Gastrocnemius medialis (tissue), 4 donors: Measurements from ENCODE around the gene KDM8. TPM values are rescaled to one million over a fixed set of nuclear protein-coding genes. Genes with fewer than 3 reads are reported as not detected.
"Not testable (repeated sequence)": the region's sequence is repeated elsewhere in the genome, so short reads cannot be mapped to it uniquely, and the experiment has no call there.

Source experiments
- ATAC-seq, 2 donors: fragments of 150-250 bp; one replicate each; pipeline ENCODE4 v1.9.1; 2016
- DNase-seq, 2 donors: peaks; one replicate each; pipeline ENCODE4 v3.0.0-alpha.2; 2019
- H3K27ac ChIP-seq, 4 donors: fragments of 200-600 bp; sonication (generic); 1 replicate in 1 of 4; 2 replicates in 3 of 4; pipeline ENCODE4 v1.5.1; 2016 to 2018; ENCODE audit warnings: mild to moderate bottlenecking in 2 of 4, moderate library complexity in 1 of 4
- H3K27me3 ChIP-seq, 3 donors: fragments of 200-600 bp; sonication (generic) in 2 of 3; 1 replicate in 1 of 3; 2 replicates in 2 of 3; pipeline versions ENCODE4 v1.5.1 to v1.6.0; 2016 to 2019; ENCODE audit warnings: mild to moderate bottlenecking in 1 of 3, moderate library complexity in 1 of 3
- H3K36me3 ChIP-seq, 2 donors: fragments of 200-600 bp; sonication (generic) in 1 of 2; one replicate each; pipeline ENCODE4 v1.5.1; 2017 to 2018
- H3K4me1 ChIP-seq, 2 donors: fragments of 200-600 bp; sonication (generic) in 1 of 2; one replicate each; pipeline ENCODE4 v1.5.1; 2016 to 2017; ENCODE audit warnings: mild to moderate bottlenecking in 2 of 2
- H3K4me3 ChIP-seq, 4 donors: fragments of 200-600 bp; sonication (generic) in 3 of 4; 1 replicate in 1 of 4; 2 replicates in 3 of 4; pipeline ENCODE4 v1.5.1; 2016 to 2019; ENCODE audit warnings: mild to moderate bottlenecking in 2 of 4
- H3K9me3 ChIP-seq, 3 donors: fragments of 200-600 bp; sonication (generic) in 2 of 3; 1 replicate in 1 of 3; 2 replicates in 2 of 3; pipeline ENCODE4 v1.5.1; 2016 to 2019
- POLR2A ChIP-seq, 2 donors: fragments of 450-650 bp; IDR thresholded peaks; one replicate each; pipeline ENCODE4 v1.6.1; 2017; ENCODE audit warnings: antibody characterized with exemption in 2 of 2, mild to moderate bottlenecking in 2 of 2, moderate library complexity in 2 of 2
- in situ Hi-C, 4 donors: fragments of 200-750 bp; cut with MboI; loops; one replicate each; pipeline versions ENCODE4 v1.15.0 to v1.8.0; 2017; ENCODE audit warnings: low sequenced_read_pairs in 4 of 4
- intact Hi-C: fragments of 100-400 bp; cut with DNase I; formaldehyde crosslinking; loops from one replicate; pipeline ENCODE4 v1.15.1; 2023; ENCODE audit warnings: low total_unique reads
- total RNA-seq, 4 donors: library from RNA; depleted of rRNA; stranded (reverse); fragments of >200 nt; gene quantifications; one replicate each; pipeline versions ENCODE4 v1.1.0 to v1.2.3, GENCODE V29; 2016
- TF ChIP-seq, protein P1 (sequence below), 5 experiments: fragments of 450-650 bp in 3 of 5; fragments of 200-600 bp in 2 of 5; sonication (generic) in 2 of 5; IDR thresholded peaks in 4 of 5; conservative IDR thresholded peaks in 1 of 5; 1 replicate in 4 of 5; 2 replicates in 1 of 5; pipeline ENCODE4 v1.5.1; 2016 to 2019; ENCODE audit warnings: antibody characterized with exemption in 5 of 5, mild to moderate bottlenecking in 3 of 5, moderate library complexity in 3 of 5

KDM8 gene
- total RNA-seq, 4 donors from 2014 or later = 3.2 to 6.3 (median 5.1) TPM

DNA sequence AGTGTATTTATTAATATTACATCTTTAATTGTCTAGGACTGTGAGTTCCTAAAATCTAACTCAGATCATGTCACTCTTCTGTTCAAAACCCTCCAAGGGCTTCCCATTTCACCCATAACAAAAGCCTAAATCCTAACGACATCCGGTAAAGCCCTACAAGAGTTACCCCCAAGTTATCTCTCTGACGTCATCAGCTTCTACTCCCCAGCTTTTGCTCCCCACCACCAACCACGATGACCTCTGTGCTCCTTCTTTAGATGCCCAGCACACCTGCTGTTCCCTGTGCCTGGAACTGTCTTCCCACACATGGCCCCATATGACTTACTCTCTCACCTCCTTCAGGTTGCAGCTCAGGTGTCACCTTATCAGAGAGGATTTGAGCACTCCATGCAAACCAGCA, 6.3 kb upstream of the KDM8 start:
- Histone ChIP-seq H3K9me3 (no peaks in the 10 kb centered on the region), H3K27ac (no peak overlapping the region), H3K4me1 (no peaks in the 10 kb centered on the region), H3K4me3 (no peak overlapping the region), H3K36me3 (no peaks in the 10 kb centered on the region), H3K27me3 (no peaks in the 10 kb centered on the region)
- ATAC-seq (no peak), DNase-seq (no peak)
- in situ Hi-C loops = loop anchor here in 1 of 4 donors (25.0 kb wide), 1 partner anchor 110 kb away; no protein-coding TSS in a partner anchor
- intact Hi-C loops = no loop called here
- TF ChIP-seq POLR2A (IDR thresholded peaks at IDR 0.05) = no peak
- TF ChIP-seq, protein P1, sequence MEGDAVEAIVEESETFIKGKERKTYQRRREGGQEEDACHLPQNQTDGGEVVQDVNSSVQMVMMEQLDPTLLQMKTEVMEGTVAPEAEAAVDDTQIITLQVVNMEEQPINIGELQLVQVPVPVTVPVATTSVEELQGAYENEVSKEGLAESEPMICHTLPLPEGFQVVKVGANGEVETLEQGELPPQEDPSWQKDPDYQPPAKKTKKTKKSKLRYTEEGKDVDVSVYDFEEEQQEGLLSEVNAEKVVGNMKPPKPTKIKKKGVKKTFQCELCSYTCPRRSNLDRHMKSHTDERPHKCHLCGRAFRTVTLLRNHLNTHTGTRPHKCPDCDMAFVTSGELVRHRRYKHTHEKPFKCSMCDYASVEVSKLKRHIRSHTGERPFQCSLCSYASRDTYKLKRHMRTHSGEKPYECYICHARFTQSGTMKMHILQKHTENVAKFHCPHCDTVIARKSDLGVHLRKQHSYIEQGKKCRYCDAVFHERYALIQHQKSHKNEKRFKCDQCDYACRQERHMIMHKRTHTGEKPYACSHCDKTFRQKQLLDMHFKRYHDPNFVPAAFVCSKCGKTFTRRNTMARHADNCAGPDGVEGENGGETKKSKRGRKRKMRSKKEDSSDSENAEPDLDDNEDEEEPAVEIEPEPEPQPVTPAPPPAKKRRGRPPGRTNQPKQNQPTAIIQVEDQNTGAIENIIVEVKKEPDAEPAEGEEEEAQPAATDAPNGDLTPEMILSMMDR (IDR thresholded peaks at IDR 0.05 in 4 of 5, conservative IDR thresholded peaks at IDR 0.05 in 1 of 5) = no peak

DNA sequence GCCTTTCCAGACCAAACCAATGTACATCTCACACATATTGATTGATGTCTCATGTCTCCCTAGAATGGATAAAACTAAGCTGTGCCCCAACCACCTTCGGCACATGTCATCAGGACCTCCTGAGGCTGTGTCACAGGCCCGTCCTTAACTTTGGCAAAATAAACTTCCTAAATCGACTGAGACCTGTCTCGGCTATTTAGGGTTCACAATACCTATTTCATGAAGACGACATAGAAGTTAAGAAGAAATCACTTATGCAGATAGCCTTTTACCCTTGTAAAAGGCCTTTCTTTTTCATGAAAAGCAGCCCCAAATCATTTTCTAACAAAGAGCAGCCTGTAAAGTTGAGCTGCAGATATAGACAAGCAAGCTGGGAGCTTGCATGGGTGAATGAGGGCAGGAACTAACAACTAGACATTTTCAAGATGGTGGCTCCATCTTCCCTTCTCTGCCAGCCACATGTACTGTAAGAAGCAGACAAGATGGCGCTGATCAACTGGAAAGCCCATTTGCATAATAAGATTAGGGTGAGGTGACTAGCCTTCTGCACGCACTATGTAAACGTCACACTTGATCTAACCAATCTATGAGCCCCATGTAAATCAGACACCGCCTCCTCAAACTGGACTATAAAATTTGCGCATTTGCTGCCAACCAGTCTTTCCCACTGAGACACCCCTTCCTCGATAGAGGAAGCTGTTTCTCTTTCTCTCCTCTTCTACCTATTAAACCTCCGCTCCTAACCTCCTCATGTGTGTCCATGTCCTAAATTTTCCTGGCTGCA, 4.7 kb upstream of the KDM8 start:
- in situ Hi-C loops = loop anchor here in 1 of 4 donors (25.0 kb wide), 1 partner anchor 111 kb away; no protein-coding TSS in a partner anchor
- no peak overlapping the region for H3K27ac ChIP-seq

DNA sequence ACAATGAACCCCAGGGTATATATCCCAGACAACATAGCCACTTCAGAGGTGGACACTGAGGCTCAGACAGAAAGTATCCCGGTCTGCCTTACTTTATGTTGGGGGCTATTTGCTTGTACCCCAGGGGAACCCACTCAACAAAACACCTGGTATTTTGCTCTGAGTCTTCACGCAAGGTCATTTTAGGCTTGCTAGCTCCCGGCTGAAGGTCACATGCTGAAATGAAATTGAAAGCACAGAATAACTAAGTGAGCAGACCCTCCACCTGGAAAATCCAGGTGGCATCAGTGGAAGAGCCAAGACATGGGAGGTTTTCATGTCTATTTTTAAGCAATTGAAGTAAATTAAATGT, 4.1 kb upstream of the KDM8 start:
- intact Hi-C loops (no loop called here), in situ Hi-C loops (loop anchor here in 1 of 4 donors (25.0 kb wide), 1 partner anchor 112 kb away; no protein-coding TSS in a partner anchor)
- no peak overlapping the region for H3K4me3 ChIP-seq
- H3K27ac ChIP-seq = no peak overlapping the region
- peaks cover 5 to 6% of the 10 kb centered on the region in 2 donors for H3K4me1 ChIP-seq
- H3K9me3 ChIP-seq = no peaks in the 10 kb centered on the region
- H3K36me3 ChIP-seq = no peaks in the 10 kb centered on the region
- TF ChIP-seq, protein P1 (IDR thresholded peaks at IDR 0.05 in 4 of 5, conservative IDR thresholded peaks at IDR 0.05 in 1 of 5) = no peak
- TF ChIP-seq POLR2A (IDR thresholded peaks at IDR 0.05) = no peak
- ATAC-seq (no peak), DNase-seq (no peak)
- H3K27me3 ChIP-seq = no peaks in the 10 kb centered on the region

More for the DNA sequence above, 4.7 kb upstream of the KDM8 start:
- intact Hi-C loops = no loop called here
- Histone ChIP-seq H3K27me3 (no peaks in the 10 kb centered on the region), H3K4me1 (peaks cover 4 to 5% of the 10 kb centered on the region in 2 donors), H3K36me3 (no peaks in the 10 kb centered on the region), H3K9me3 (no peaks in the 10 kb centered on the region), H3K4me3 (no peak overlapping the region)
- DNase-seq (no peak), ATAC-seq (no peak)
- no peak for TF ChIP-seq POLR2A (IDR thresholded peaks at IDR 0.05)

DNA sequence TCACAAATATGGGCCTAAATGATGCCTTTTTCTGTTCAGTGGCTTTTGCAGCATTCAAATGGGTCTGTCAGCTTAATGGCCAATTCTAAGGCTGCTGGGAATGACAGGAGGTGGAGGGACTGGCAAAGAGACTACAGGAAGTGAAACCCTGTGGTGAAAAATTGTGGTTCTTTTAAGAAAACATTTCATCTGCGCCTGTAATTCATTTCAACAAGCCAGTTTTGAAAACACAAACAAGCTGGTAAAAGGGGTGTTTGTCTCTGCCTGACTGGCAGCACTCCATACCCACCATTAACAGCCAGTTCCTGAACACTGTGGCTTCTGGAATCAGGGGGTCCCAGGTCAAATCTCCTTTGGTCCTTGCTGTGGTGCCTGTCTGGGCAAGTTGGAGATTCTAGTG, 3.6 kb upstream of the KDM8 start:
- Histone ChIP-seq H3K27ac (no peak overlapping the region), H3K4me1 (peaks cover 10 to 11% of the 10 kb centered on the region in 2 donors), H3K27me3 (no peaks in the 10 kb centered on the region), H3K4me3 (no peak overlapping the region), H3K9me3 (no peaks in the 10 kb centered on the region), H3K36me3 (no peaks in the 10 kb centered on the region)
- in situ Hi-C loops (loop anchor here in 1 of 4 donors (25.0 kb wide), 2 partner anchors 112 to 363 kb away; partner anchors contain the start of gene KATNIP), intact Hi-C loops (loop anchor here (5.0 to 10.0 kb wide), 2 partner anchors 353 to 1335 kb away; partner anchors contain the start of genes KATNIP and NUPR1)
- DNase-seq = no peak
- TF ChIP-seq POLR2A (IDR thresholded peaks at IDR 0.05) = no peak
- TF ChIP-seq, protein P1 (IDR thresholded peaks at IDR 0.05 in 4 of 5, conservative IDR thresholded peaks at IDR 0.05 in 1 of 5) = no peak
- no peak for ATAC-seq

DNA sequence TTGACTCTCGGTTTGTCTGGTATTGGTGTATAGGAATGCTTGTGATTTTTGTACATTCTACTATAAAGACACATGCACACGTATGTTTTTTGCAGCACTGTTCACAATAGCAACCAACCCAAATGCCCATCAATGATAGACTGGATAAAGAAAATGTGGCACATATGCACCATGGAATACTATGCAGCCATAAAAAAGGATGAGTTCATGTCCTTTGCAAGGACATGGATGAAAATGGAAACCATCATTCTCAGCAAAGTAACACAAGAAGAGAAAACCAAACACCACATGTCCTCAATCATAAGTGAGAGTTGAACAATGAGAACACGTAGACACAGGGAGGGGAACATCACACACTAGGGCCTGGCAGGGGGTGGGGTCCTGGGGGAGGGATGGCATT, 2.4 kb upstream of the KDM8 start:
- not testable (repeated sequence) for H3K9me3 ChIP-seq, DNase-seq, ATAC-seq, H3K27me3 ChIP-seq, H3K4me3 ChIP-seq, H3K27ac ChIP-seq, H3K36me3 ChIP-seq
- in situ Hi-C loops (loop anchor here in 1 of 4 donors (25.0 kb wide), 1 partner anchor 361 kb away; the partner anchor contains the start of gene KATNIP), intact Hi-C loops (loop anchor here (5.0 to 10.0 kb wide), 2 partner anchors 351 to 1334 kb away; partner anchors contain the start of genes KATNIP and NUPR1)
- peaks cover 22 to 23% of the 10 kb centered on the region in 2 donors for H3K4me1 ChIP-seq
